IPS DF 6.9 (cell line): ENCODE results near the gene SEC16A.

Experiments used
- DNase-seq: peaks from one replicate; pipeline ENCODE4 v3.0.0-alpha.2; 2013; ENCODE audit warnings: low read depth, low spot score
- H3K27ac ChIP-seq: one replicate; pipeline ENCODE4 v1.5.1; 2013; ENCODE audit warnings: low read length, control low read depth
- H3K27me3 ChIP-seq: 2 replicates; pipeline ENCODE4 v1.6.1; 2013; ENCODE audit warnings: mild to moderate bottlenecking, low read length; ENCODE audit not compliant: control insufficient read depth, insufficient read depth
- H3K36me3 ChIP-seq: 2 replicates; pipeline ENCODE4 v1.6.1; 2013; ENCODE audit warnings: low read length; ENCODE audit not compliant: control insufficient read depth, insufficient read depth
- H3K4me1 ChIP-seq: 2 replicates; pipeline ENCODE4 v1.6.1; 2013; ENCODE audit warnings: low read length; ENCODE audit not compliant: control insufficient read depth, insufficient read depth
- H3K4me3 ChIP-seq: 2 replicates; pipeline ENCODE4 v1.5.1; 2013; ENCODE audit warnings: mild to moderate bottlenecking, low read length
- H3K9me3 ChIP-seq: 2 replicates; pipeline ENCODE4 v1.6.1; 2013; ENCODE audit warnings: low read length, inconsistent platforms; ENCODE audit not compliant: control insufficient read depth, insufficient read depth
- WGBS: extraction: QIAGEN DNeasy Blood & Tissue Kit; methylation state at CpG from one replicate; pipeline ENCODE4 v1.1.7; 2013; ENCODE audit warnings: mixed read lengths, missing lambda C conversion rate; ENCODE audit not compliant: insufficient read length, insufficient coverage; 5-methylcytosine and 5-hydroxymethylcytosine counted together

Gene SEC16A

DNA sequence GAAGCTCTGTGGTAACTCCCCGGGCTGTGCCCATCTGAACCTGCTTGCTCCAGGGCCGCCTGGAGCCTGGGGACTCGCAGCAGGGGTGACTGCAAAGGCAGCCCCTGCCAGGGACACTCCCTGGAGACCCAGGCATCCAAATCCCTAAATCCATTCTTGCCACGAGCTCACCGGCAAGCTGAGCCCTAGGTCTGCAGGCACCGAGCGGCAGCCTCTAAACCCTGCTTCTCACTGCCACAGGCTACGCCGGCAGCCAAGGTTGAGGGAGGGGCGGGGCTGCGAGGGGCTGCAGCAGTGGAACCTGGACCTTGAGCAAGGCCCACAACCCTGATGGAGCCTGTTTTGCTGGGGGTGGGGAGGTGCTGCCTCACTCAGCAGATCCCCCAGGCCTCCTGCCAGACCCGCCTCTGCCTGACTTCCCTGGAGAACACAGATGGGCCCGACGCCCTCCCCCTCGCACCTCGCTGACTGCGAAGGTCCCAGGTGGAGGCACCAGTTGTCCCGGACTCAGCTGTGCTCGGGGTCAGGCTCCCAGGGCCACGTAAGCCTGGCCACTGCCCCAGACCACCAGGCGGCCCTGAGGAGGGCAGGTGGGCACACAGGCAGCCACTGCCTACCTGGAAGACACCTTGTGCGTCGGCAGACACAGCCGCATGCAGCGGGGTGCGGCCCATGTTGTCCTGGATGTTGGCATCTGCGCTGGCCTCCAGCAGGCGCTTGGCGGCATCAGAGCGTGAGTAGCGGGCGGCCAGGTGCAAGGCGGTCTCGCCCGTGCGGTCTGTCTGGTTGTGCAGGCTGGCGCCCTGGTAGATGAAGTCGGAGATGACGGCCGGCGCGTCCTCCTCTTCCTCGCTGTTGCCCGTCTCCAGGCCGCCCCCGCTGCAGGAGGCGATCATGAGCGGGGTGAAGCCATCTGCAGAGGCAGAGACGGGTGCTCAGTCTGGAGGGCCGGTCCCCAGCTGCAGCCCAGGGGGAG is 17.4 kb upstream of the SEC16A start:
- WGBS, result no CpG with 5 or more reads among the region's 50 CpGs
- H3K36me3 ChIP-seq, result peaks cover 69% of the 10 kb centered on the region
- no peak overlapping the region for H3K4me3 ChIP-seq
- H3K4me1 ChIP-seq, result no peaks in the 10 kb centered on the region; the same call in 1 of the 2 replicates
- no peaks in the 10 kb centered on the region for H3K9me3 ChIP-seq
- no peak overlapping the region for H3K27ac ChIP-seq
- DNase-seq, result no peak
- no peaks in the 10 kb centered on the region for H3K27me3 ChIP-seq

- Histone ChIP-seq H3K27ac (no peak overlapping the region), H3K4me1 (no peaks in the 10 kb centered on the region; the same call in 1 of the 2 replicates), H3K27me3 (no peaks in the 10 kb centered on the region), H3K36me3 (peaks cover 60% of the 10 kb centered on the region), H3K4me3 (no peak overlapping the region), H3K9me3 (no peaks in the 10 kb centered on the region)
- DNase-seq, result no peak
- WGBS, result no CpG with 5 or more reads among the region's 46 CpGs
Measured at GRCh38 chr9:136499071-136499934, 16.5 kb upstream of the SEC16A start.

DNA sequence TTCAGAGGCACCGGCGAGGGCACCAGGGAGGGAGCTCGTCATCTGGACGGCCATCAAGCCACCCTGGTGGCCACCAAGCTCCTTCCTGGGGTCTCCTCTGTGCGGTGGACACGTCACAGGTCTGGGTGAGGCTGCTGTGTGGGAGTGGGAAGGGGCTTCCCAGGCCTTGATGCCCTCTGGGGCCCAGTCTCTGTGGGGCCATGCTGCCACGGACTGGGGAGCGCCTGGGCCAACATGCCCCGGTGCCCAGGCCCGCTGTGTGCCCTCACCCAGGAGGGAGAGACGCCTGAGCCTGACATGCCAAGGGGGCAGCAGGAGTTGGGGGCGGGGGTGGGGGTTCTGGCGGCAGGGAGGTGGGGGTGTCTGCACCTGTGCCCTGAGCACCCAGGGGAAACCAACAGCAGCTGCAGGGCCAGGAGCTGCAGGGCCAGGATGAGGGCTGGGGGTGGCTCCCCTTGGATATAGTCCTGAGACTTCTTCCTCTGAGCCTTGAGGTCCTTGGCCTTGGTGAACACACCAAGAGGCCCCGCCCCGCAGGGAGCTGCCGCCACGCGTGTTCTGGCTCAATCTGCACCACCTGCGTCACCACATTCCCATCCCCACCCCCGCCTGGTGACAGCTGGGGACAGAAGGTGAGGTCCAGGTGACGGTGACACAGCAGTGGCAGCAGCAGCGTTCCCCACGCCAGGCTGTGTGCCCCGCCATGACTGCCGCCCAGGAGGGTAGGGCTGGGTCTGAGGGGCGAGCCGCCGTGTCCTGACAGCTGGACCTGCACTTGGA is 15.3 kb upstream of the SEC16A start:
- no CpG with 5 or more reads among the region's 28 CpGs for WGBS
- Histone ChIP-seq H3K36me3 (peaks cover 52% of the 10 kb centered on the region), H3K4me3 (no peak overlapping the region), H3K27ac (no peak overlapping the region), H3K9me3 (no peaks in the 10 kb centered on the region), H3K4me1 (no peaks in the 10 kb centered on the region; the same call in 1 of the 2 replicates), H3K27me3 (no peaks in the 10 kb centered on the region)
- DNase-seq, result no peak

- no peak for DNase-seq
- H3K27ac ChIP-seq, result no peak overlapping the region
- H3K4me3 ChIP-seq, result no peak overlapping the region
- no peaks in the 10 kb centered on the region for H3K27me3 ChIP-seq
- WGBS, result no CpG with 5 or more reads among the region's 56 CpGs
- H3K9me3 ChIP-seq, result no peaks in the 10 kb centered on the region
- peaks cover 48% of the 10 kb centered on the region for H3K36me3 ChIP-seq
- no peaks in the 10 kb centered on the region; the same call in 1 of the 2 replicates for H3K4me1 ChIP-seq
Measured at GRCh38 chr9:136496801-136497620, 14.2 kb upstream of the SEC16A start.

GRCh38 chr9:136496181-136496580 is 13.3 kb upstream of the SEC16A start:
- H3K36me3 ChIP-seq, result peaks cover 42% of the 10 kb centered on the region

GRCh38 chr9:136495238-136495800 is 12.5 kb upstream of the SEC16A start:
- H3K36me3 ChIP-seq, result peaks cover 37% of the 10 kb centered on the region
- H3K27me3 ChIP-seq, result no peaks in the 10 kb centered on the region
- DNase-seq, result no peak
- no peak overlapping the region for H3K4me3 ChIP-seq
- no peak overlapping the region for H3K27ac ChIP-seq
- H3K9me3 ChIP-seq, result no peaks in the 10 kb centered on the region
- H3K4me1 ChIP-seq, result no peaks in the 10 kb centered on the region; the same call in 1 of the 2 replicates
- WGBS, result no CpG with 5 or more reads among the region's 17 CpGs

More at GRCh38 chr9:136496181-136496580, 13.3 kb upstream of the SEC16A start:
- no CpG with 5 or more reads among the region's 18 CpGs for WGBS
- Histone ChIP-seq H3K27ac (no peak overlapping the region), H3K4me1 (no peaks in the 10 kb centered on the region; the same call in 1 of the 2 replicates), H3K9me3 (no peaks in the 10 kb centered on the region), H3K27me3 (no peaks in the 10 kb centered on the region), H3K4me3 (no peak overlapping the region)
- no peak for DNase-seq

GRCh38 chr9:136494531-136495215 is 11.8 kb upstream of the SEC16A start:
- H3K4me3 ChIP-seq, result no peak overlapping the region
- no CpG with 5 or more reads among the region's 29 CpGs for WGBS
- H3K9me3 ChIP-seq, result no peaks in the 10 kb centered on the region
- peaks cover 31% of the 10 kb centered on the region for H3K36me3 ChIP-seq
- DNase-seq, result no peak
- no peaks in the 10 kb centered on the region for H3K27me3 ChIP-seq
- no peak overlapping the region for H3K27ac ChIP-seq
- no peaks in the 10 kb centered on the region; the same call in 1 of the 2 replicates for H3K4me1 ChIP-seq

- Histone ChIP-seq H3K36me3 (peaks cover 24% of the 10 kb centered on the region), H3K4me3 (no peak overlapping the region), H3K9me3 (no peaks in the 10 kb centered on the region), H3K27ac (no peak overlapping the region), H3K4me1 (no peaks in the 10 kb centered on the region; the same call in 1 of the 2 replicates), H3K27me3 (no peaks in the 10 kb centered on the region)
- no peak for DNase-seq
- no CpG with 5 or more reads among the region's 9 CpGs for WGBS
Measured at GRCh38 chr9:136494012-136494411, 11.2 kb upstream of the SEC16A start.

- Histone ChIP-seq H3K9me3 (no peaks in the 10 kb centered on the region), H3K36me3 (peaks cover 20% of the 10 kb centered on the region), H3K27ac (no peak overlapping the region), H3K4me3 (no peak overlapping the region), H3K27me3 (no peaks in the 10 kb centered on the region), H3K4me1 (no peaks in the 10 kb centered on the region; the same call in 1 of the 2 replicates)
- DNase-seq, result no peak
- no CpG with 5 or more reads among the region's 8 CpGs for WGBS
Measured at GRCh38 chr9:136493567-136493971, 10.7 kb upstream of the SEC16A start.
